Stimulated activated CD4-positive, alpha-beta T cell treated with anti-CD3 and anti-CD28 coated beads, TNF-alpha, amount 100 ng/mL, for 1 hour (primary cell): ENCODE data around the gene WWOX.

ENCODE experiments used
- DNase-seq, 3 donors: peaks; one replicate each; pipeline ENCODE4 v3.0.0-alpha.2; 2020; ENCODE audit warnings: low read depth in 3 of 3, low spot score in 1 of 3

Gene WWOX

GRCh38 chr16:78635807-78636206, 536.4 kb downstream of the WWOX start:
- no peak for DNase-seq

- no peak for DNase-seq
Measured at GRCh38 chr16:78638371-78638770, 538.9 kb downstream of the WWOX start.

- DNase-seq = no peak
Measured at GRCh38 chr16:78639775-78640174, 540.3 kb downstream of the WWOX start.

- no peak for DNase-seq
Measured at GRCh38 chr16:78640886-78641285, 541.4 kb downstream of the WWOX start.

GRCh38 chr16:78641433-78641832, 542.0 kb downstream of the WWOX start:
- DNase-seq = no peak

- no peak for DNase-seq
Measured at GRCh38 chr16:78642621-78643285, 543.3 kb downstream of the WWOX start.

- no peak for DNase-seq
Measured at GRCh38 chr16:78645657-78646056, 546.2 kb downstream of the WWOX start.

- no peak for DNase-seq
Measured at GRCh38 chr16:78647019-78647418, 547.6 kb downstream of the WWOX start.

GRCh38 chr16:78647491-78647890, 548.0 kb downstream of the WWOX start:
- no peak for DNase-seq

GRCh38 chr16:78648517-78648916, 549.1 kb downstream of the WWOX start:
- DNase-seq = no peak

GRCh38 chr16:78650339-78651074, 551.1 kb downstream of the WWOX start:
- DNase-seq = no peak

- DNase-seq = no peak
Measured at GRCh38 chr16:78654929-78655328, 555.5 kb downstream of the WWOX start.

- DNase-seq = no peak
Measured at GRCh38 chr16:78655331-78656113, 556.1 kb downstream of the WWOX start.

GRCh38 chr16:78656887-78657286, 557.4 kb downstream of the WWOX start:
- DNase-seq = no peak

- DNase-seq = no peak
Measured at GRCh38 chr16:78659216-78659615, 559.8 kb downstream of the WWOX start.

- no peak for DNase-seq
Measured at GRCh38 chr16:78659668-78660217, 560.3 kb downstream of the WWOX start.

- no peak for DNase-seq
Measured at GRCh38 chr16:78660795-78661194, 561.3 kb downstream of the WWOX start.

GRCh38 chr16:78663690-78664089, 564.2 kb downstream of the WWOX start:
- no peak for DNase-seq

GRCh38 chr16:78664811-78665772, 565.6 kb downstream of the WWOX start:
- no peak for DNase-seq

- DNase-seq = no peak
Measured at GRCh38 chr16:78666318-78666717, 566.9 kb downstream of the WWOX start.

- DNase-seq = no peak
Measured at GRCh38 chr16:78667675-78668074, 568.2 kb downstream of the WWOX start.
